Measurements from ENCODE around the gene CABP2. TPM values are rescaled to one million over a fixed set of nuclear protein-coding genes. Genes with fewer than 3 reads are reported as not detected.

The CABP2 gene
- total RNA-seq, 2 donors from 2014 or later = not detected

- Histone ChIP-seq H3K36me3 (peaks cover 7% of the 10 kb centered on the region), H3K27ac (no peak overlapping the region), H3K4me1 (no peaks in the 10 kb centered on the region), H3K4me3 (no peak overlapping the region), H3K9ac (ENCODE audit: low read depth in 2 of 2, low read length in 2 of 2) (no peak overlapping the region), H3K9me3 (no peaks in the 10 kb centered on the region), H3K27me3 (no peaks in the 10 kb centered on the region)
- no peak for TF ChIP-seq CTCF (IDR thresholded peaks at IDR 0.05)
- intact Hi-C loops (cut with DNase I) = no loop called here
- no peak for DNase-seq
These were observed 27.1 kb downstream of the CABP2 start for GRCh38 chr11:67496113-67496512.

GRCh38 chr11:67495234-67496005 lies 27.8 kb downstream of the CABP2 start:
- TF ChIP-seq CTCF (IDR thresholded peaks at IDR 0.05) = no peak

GRCh38 chr11:67494371-67495233 lies 28.6 kb downstream of the CABP2 start:
- intact Hi-C loops (cut with DNase I) = no loop called here
- peaks cover 7% of the 10 kb centered on the region for H3K36me3 ChIP-seq

More at GRCh38 chr11:67495234-67496005, 27.8 kb downstream of the CABP2 start:
- Histone ChIP-seq H3K9me3 (no peaks in the 10 kb centered on the region), H3K27me3 (no peaks in the 10 kb centered on the region), H3K9ac (ENCODE audit: low read depth in 2 of 2, low read length in 2 of 2) (no peak overlapping the region), H3K4me1 (no peaks in the 10 kb centered on the region), H3K27ac (no peak overlapping the region), H3K4me3 (no peak overlapping the region), H3K36me3 (peaks cover 7% of the 10 kb centered on the region)
- no peak for DNase-seq
- intact Hi-C loops (cut with DNase I) = no loop called here

GRCh38 chr11:67493548-67494370 lies 29.5 kb downstream of the CABP2 start:
- no peak overlapping the region for H3K4me3 ChIP-seq
- peaks cover 7% of the 10 kb centered on the region for H3K36me3 ChIP-seq
- no peak for TF ChIP-seq CTCF (IDR thresholded peaks at IDR 0.05)
- H3K4me1 ChIP-seq = no peaks in the 10 kb centered on the region
- intact Hi-C loops (cut with DNase I) = no loop called here
- H3K9me3 ChIP-seq = no peaks in the 10 kb centered on the region
- no peaks in the 10 kb centered on the region for H3K27me3 ChIP-seq
- no peak overlapping the region for H3K27ac ChIP-seq
- no peak overlapping the region for H3K9ac ChIP-seq (ENCODE audit: low read depth in 2 of 2, low read length in 2 of 2)
- no peak for DNase-seq

More at GRCh38 chr11:67494371-67495233, 28.6 kb downstream of the CABP2 start:
- TF ChIP-seq CTCF (IDR thresholded peaks at IDR 0.05) = no peak
- Histone ChIP-seq H3K27ac (no peak overlapping the region), H3K9ac (ENCODE audit: low read depth in 2 of 2, low read length in 2 of 2) (no peak overlapping the region), H3K27me3 (no peaks in the 10 kb centered on the region), H3K4me3 (no peak overlapping the region), H3K4me1 (no peaks in the 10 kb centered on the region), H3K9me3 (no peaks in the 10 kb centered on the region)
- no peak for DNase-seq
